IMR-90 (cell line): Measurements from ENCODE around the gene XCR1. TPM values are rescaled to one million over a fixed set of nuclear protein-coding genes. Genes with fewer than 3 reads are reported as not detected.

ENCODE experiments used
- ATAC-seq: fragments of 200-7000 bp; cut with Tn5 transposase; 2 replicates; pipeline ENCODE4 v1.9.1; 2020; ENCODE audit warnings: low read depth, mild to moderate bottlenecking, moderate library complexity
- BruUV-seq: library from RNA; stranded (reverse); fragments of 400-500 nt; replicated peaks from 2 replicates; lab custom pipeline; 2021; lab: Mats Ljungman, UMichigan
- CTCF ChIA-PET: fragments of 300-600 bp; formaldehyde crosslinking; extraction: SDS; loops from one replicate; lab custom pipeline; 2021; ENCODE audit warnings: antibody characterized with exemption; lab: Yijun Ruan, JAX
- POLR2A ChIA-PET: fragments of 300-600 bp; sonication (Branson Sonifier 250); formaldehyde crosslinking; loops from one replicate; lab custom pipeline; 2022; ENCODE audit warnings: antibody characterized with exemption; ENCODE audit not compliant: unreplicated experiment; lab: Charles Lee
- DNase-seq: peaks from one replicate; pipeline ENCODE4 v3.0.0; 2013
- H2AFZ ChIP-seq: replicated peaks from 2 replicates; pipeline ENCODE3; 2013; ENCODE audit warnings: low read length, mild to moderate bottlenecking; ENCODE audit not compliant: poor library complexity
- H2AK5ac ChIP-seq: 2 replicates; pipeline ENCODE4 v1.6.1; 2013; ENCODE audit warnings: low read depth, low read length, inconsistent platforms
- H2AK9ac ChIP-seq: replicated peaks from 2 replicates; pipeline ENCODE3; 2013; ENCODE audit warnings: mild to moderate bottlenecking, low read depth, low read length, moderate library complexity; ENCODE audit not compliant: poor library complexity
- H2BK120ac ChIP-seq: 2 replicates; pipeline ENCODE4 v1.6.1; 2013; ENCODE audit warnings: low read depth, low read length, inconsistent platforms
- H2BK15ac ChIP-seq: 3 replicates; pipeline ENCODE4 v1.6.1; 2013; ENCODE audit warnings: low read depth, low read length, inconsistent platforms
- H2BK20ac ChIP-seq: 2 replicates; pipeline ENCODE4 v1.6.1; 2013; ENCODE audit warnings: low read depth, mild to moderate bottlenecking, inconsistent platforms, low read length, moderate library complexity
- H2BK5ac ChIP-seq: 2 replicates; pipeline ENCODE4 v1.6.1; 2013; ENCODE audit warnings: mild to moderate bottlenecking, low read depth, low read length, inconsistent platforms; ENCODE audit not compliant: poor library complexity, severe bottlenecking
- H3K14ac ChIP-seq: replicated peaks from 2 replicates; pipeline ENCODE4 v1.6.1; 2013; ENCODE audit warnings: low read depth, low read length, inconsistent platforms
- H3K18ac ChIP-seq: 2 replicates; pipeline ENCODE4 v1.6.1; 2013; ENCODE audit warnings: low read depth, low read length, control low read depth
- H3K23ac ChIP-seq: 2 replicates; pipeline ENCODE4 v1.6.1; 2013; ENCODE audit warnings: low read depth, low read length, inconsistent platforms
- H3K27ac ChIP-seq: 2 replicates; pipeline ENCODE4 v1.5.1; 2013; ENCODE audit warnings: mild to moderate bottlenecking, control low read depth, low read length; ENCODE audit not compliant: insufficient read depth
- H3K27me3 ChIP-seq: 2 replicates; pipeline ENCODE4 v1.6.1; 2013; ENCODE audit warnings: low read length; ENCODE audit not compliant: control insufficient read depth, insufficient read depth
- H3K36me3 ChIP-seq: 2 replicates; pipeline ENCODE4 v1.6.1; 2013; ENCODE audit warnings: low read length, mixed read lengths; ENCODE audit not compliant: control insufficient read depth, insufficient read depth
- H3K4ac ChIP-seq: 2 replicates; pipeline ENCODE4 v1.6.1; 2013; ENCODE audit warnings: low read depth, low read length, inconsistent platforms
- H3K4me1 ChIP-seq: 2 replicates; pipeline ENCODE4 v1.6.1; 2013; ENCODE audit warnings: low read length, mixed read lengths; ENCODE audit not compliant: control insufficient read depth, insufficient read depth
- H3K4me2 ChIP-seq: 2 replicates; pipeline ENCODE4 v1.6.1; 2013; ENCODE audit warnings: low read depth, mild to moderate bottlenecking, control low read depth, low read length, moderate library complexity
- H3K4me3 ChIP-seq: 2 replicates; pipeline ENCODE4 v1.5.1; 2013; ENCODE audit warnings: low read depth, mild to moderate bottlenecking, control low read depth, low read length, moderate library complexity; ENCODE audit not compliant: insufficient read depth
- H3K56ac ChIP-seq: 2 replicates; pipeline ENCODE4 v1.6.1; 2013; ENCODE audit warnings: low read length, inconsistent platforms; ENCODE audit not compliant: insufficient read depth; ENCODE audit errors: extremely low read depth
- H3K79me1 ChIP-seq, 2 experiments: 2 replicates each; pipeline ENCODE4 v1.6.1; 2013; ENCODE audit warnings: low read length in 2 of 2, inconsistent platforms in 1 of 2, low read depth in 1 of 2
- H3K9ac ChIP-seq: 2 replicates; pipeline ENCODE4 v1.6.1; 2013; ENCODE audit warnings: low read depth, low read length, control low read depth
- H3K9me1 ChIP-seq: 2 replicates; pipeline ENCODE4 v1.6.1; 2013; ENCODE audit warnings: low read length, inconsistent platforms; ENCODE audit not compliant: insufficient read depth
- H3K9me3 ChIP-seq: 2 replicates; pipeline ENCODE4 v1.6.1; 2013; ENCODE audit warnings: low read length; ENCODE audit not compliant: control insufficient read depth, insufficient read depth
- H4K20me1 ChIP-seq: 2 replicates; pipeline ENCODE4 v1.6.1; 2013; ENCODE audit warnings: low read length, inconsistent platforms; ENCODE audit not compliant: insufficient read depth
- H4K5ac ChIP-seq: 2 replicates; pipeline ENCODE4 v1.6.1; 2013; ENCODE audit warnings: mild to moderate bottlenecking, low read depth, low read length, control low read depth
- H4K8ac ChIP-seq, 2 experiments: 2 replicates each; pipeline ENCODE4 v1.6.1; 2013; ENCODE audit warnings: low read depth in 2 of 2, low read length in 2 of 2, control low read depth in 1 of 2, inconsistent platforms in 1 of 2
- H4K91ac ChIP-seq: 2 replicates; pipeline ENCODE4 v1.6.1; 2013; ENCODE audit warnings: low read depth, low read length, inconsistent platforms; ENCODE audit not compliant: insufficient read depth
- BHLHE40 ChIP-seq: fragments of 150-350 bp; IDR thresholded peaks from 2 replicates; pipeline ENCODE4 v1.6.1; 2016; ENCODE audit warnings: mild to moderate bottlenecking, low read depth, low read length
- CEBPB ChIP-seq: IDR thresholded peaks from 2 replicates; pipeline ENCODE4 v1.6.1; 2012; ENCODE audit warnings: low read depth, low read length, improper control_type of control experiment
- CHD1 ChIP-seq: IDR thresholded peaks from 2 replicates; pipeline ENCODE4 v1.6.1; 2012; ENCODE audit warnings: low read depth, low read length, improper control_type of control experiment
- CTCF ChIP-seq: conservative IDR thresholded peaks from 2 replicates; pipeline ENCODE4 v1.5.1; 2012; ENCODE audit warnings: mild to moderate bottlenecking, low read depth, low read length, improper control_type of control experiment
- ELK1 ChIP-seq: fragments of 150-350 bp; IDR thresholded peaks from 2 replicates; pipeline ENCODE4 v1.6.1; 2016; ENCODE audit warnings: low read depth, mild to moderate bottlenecking, low read length, moderate library complexity, borderline replicate concordance
- FOS ChIP-seq: fragments of 150-350 bp; IDR thresholded peaks from 2 replicates; pipeline ENCODE4 v1.6.1; 2016; ENCODE audit warnings: low read depth, low read length
- MAFK ChIP-seq: IDR thresholded peaks from 2 replicates; pipeline ENCODE4 v1.6.1; 2012; ENCODE audit warnings: low read depth, low read length, improper control_type of control experiment
- MAZ ChIP-seq: IDR thresholded peaks from 2 replicates; pipeline ENCODE4 v1.6.1; 2012; ENCODE audit warnings: low read depth, mild to moderate bottlenecking, low read length, improper control_type of control experiment, moderate library complexity, borderline replicate concordance
- MXI1 ChIP-seq: IDR thresholded peaks from 2 replicates; pipeline ENCODE4 v1.6.1; 2012; ENCODE audit warnings: low read depth, mild to moderate bottlenecking, low read length, moderate library complexity, borderline replicate concordance
- NFE2L2 ChIP-seq: fragments of 150-350 bp; IDR thresholded peaks from 2 replicates; pipeline ENCODE4 v1.6.1; 2016; ENCODE audit warnings: low read depth, mild to moderate bottlenecking, low read length
- POLR2A ChIP-seq: IDR thresholded peaks from 2 replicates; pipeline ENCODE4 v1.6.1; 2012; ENCODE audit warnings: mild to moderate bottlenecking, low read depth, low read length
- RAD21 ChIP-seq: IDR thresholded peaks from 2 replicates; pipeline ENCODE4 v1.6.1; 2012; ENCODE audit warnings: low read length, improper control_type of control experiment
- RCOR1 ChIP-seq: IDR thresholded peaks from 2 replicates; pipeline ENCODE4 v1.6.1; 2012; ENCODE audit warnings: mild to moderate bottlenecking, low read length, improper control_type of control experiment; ENCODE audit not compliant: insufficient replicate concordance
- RFX5 ChIP-seq: IDR thresholded peaks from 2 replicates; pipeline ENCODE4 v1.8.0; 2012; ENCODE audit warnings: low read depth, mild to moderate bottlenecking, low read length, moderate library complexity
- SMC3 ChIP-seq: fragments of 150-350 bp; IDR thresholded peaks from 2 replicates; pipeline ENCODE4 v1.6.1; 2016; ENCODE audit warnings: low read depth, mild to moderate bottlenecking, antibody characterized with exemption, low read length, moderate library complexity
- USF2 ChIP-seq: fragments of 150-350 bp; IDR thresholded peaks from 2 replicates; pipeline ENCODE4 v1.6.1; 2017; ENCODE audit warnings: mild to moderate bottlenecking, antibody characterized with exemption, low read length, low read depth
- dilution Hi-C: fragments of 300-500 bp; cut with HindIII; formaldehyde crosslinking; loops from one replicate; pipeline ENCODE4 v1.14.3; 2018; ENCODE audit warnings: low sequenced_read_pairs; ENCODE audit not compliant: unreplicated experiment
- in situ Hi-C: fragments of 300-500 bp; cut with MboI; formaldehyde crosslinking; loops from 3 replicates; pipeline ENCODE4 v1.14.3; 2019; ENCODE audit warnings: low sequenced_read_pairs, inconsistent platforms, mixed read lengths
- intact Hi-C: fragments of 100-400 bp; cut with micrococcal nuclease; formaldehyde crosslinking; loops from 2 replicates; pipeline ENCODE4 v1.10.0; 2022
- polyA plus RNA-seq, 3 experiments: library from polyadenylated mRNA; depleted of rRNA; stranded (reverse); fragments of >200 nt; gene quantifications; 2 replicates each; pipeline ENCODE4 v1.2.3, GENCODE V29; 2012; ENCODE audit warnings: low replicate concordance in 1 of 3
- total RNA-seq: library from RNA; depleted of rRNA; stranded (reverse); fragments of >200 nt; gene quantifications from 2 replicates; pipeline ENCODE4 v1.2.3, GENCODE V29; 2012

Gene XCR1
- total and polyA plus RNA-seq, 2 of the 4 experiments (the other 2 are of a cell fraction) = not detected

- Histone ChIP-seq H3K27ac (no peak overlapping the region), H2AK5ac (no peak overlapping the region), H2AK9ac (no peak overlapping the region), H3K18ac (no peak overlapping the region), H3K14ac (no peak overlapping the region), H4K8ac (no peak overlapping the region), H3K79me1 (no peaks in the 10 kb centered on the region), H3K4ac (no peak overlapping the region), H3K27me3 (peaks cover 3% of the 10 kb centered on the region), H3K4me1 (peaks cover 9% of the 10 kb centered on the region), H4K5ac (no peak overlapping the region), H3K4me3 (no peak overlapping the region), H3K9ac (no peak overlapping the region), H2AFZ (no peak overlapping the region), H3K56ac (no peak overlapping the region), H2BK15ac (no peak overlapping the region), H3K23ac (no peak overlapping the region), H3K9me3 (no peaks in the 10 kb centered on the region), H4K91ac (no peak overlapping the region), H2BK20ac (no peak overlapping the region), H3K4me2 (no peak overlapping the region), H2BK120ac (no peak overlapping the region), H4K20me1 (no peaks in the 10 kb centered on the region), H3K36me3 (no peaks in the 10 kb centered on the region), H2BK5ac (no peak overlapping the region), H3K9me1 (0 out of 2 replicates have a peak, but pooled peaks cover 3% of the 10 kb centered on the region)
- no peak for TF ChIP-seq MXI1
- TF ChIP-seq FOS = no peak
- TF ChIP-seq CTCF = no peak
- no peak for TF ChIP-seq RAD21
- no peak for TF ChIP-seq BHLHE40
- no peak for TF ChIP-seq MAFK
- TF ChIP-seq POLR2A = no peak
- TF ChIP-seq ELK1 = no peak
- TF ChIP-seq SMC3 = no peak
- TF ChIP-seq MAZ = no peak
- no peak for TF ChIP-seq RFX5
- TF ChIP-seq CEBPB = no peak
- TF ChIP-seq CHD1 = no peak
- no peak for TF ChIP-seq RCOR1
- no peak for TF ChIP-seq NFE2L2
- TF ChIP-seq USF2 = no peak
- CTCF ChIA-PET = no interaction called here
- intact Hi-C loops = no loop called here
- ATAC-seq (no peak), DNase-seq (no peak)
- dilution Hi-C loops = no loop called here
- in situ Hi-C loops = no loop called here
- no TSS peak for BruUV-seq
- POLR2A ChIA-PET = no interaction called here
Observed at GRCh38 chr3:46007280-46007679, 20.0 kb downstream of the XCR1 start.
